Right ventricle myocardium superior (tissue), 1 donor: ENCODE data around the gene F8A1. TPM values are rescaled to one million over a fixed set of nuclear protein-coding genes. Genes with fewer than 3 reads are reported as not detected.
"Not testable (repeated sequence)": the region's sequence is repeated elsewhere in the genome, so short reads cannot be mapped to it uniquely, and the experiment has no call there.

ENCODE experiments used
- ATAC-seq: fragments of 200-7000 bp; cut with Tn5 transposase; one replicate; pipeline ENCODE4 v1.9.1; 2020; ENCODE audit warnings: mild to moderate bottlenecking; ENCODE audit not compliant: poor library complexity
- DNase-seq: peaks from one replicate; pipeline ENCODE4 v3.0.0-alpha.2; 2020
- intact Hi-C: fragments of 100-400 bp; cut with DNase I; formaldehyde crosslinking; loops from one replicate; pipeline ENCODE4 v1.11.2; 2022
- microRNA-seq: library from miRNA; unstranded; fragments of <30 nt; microRNA quantifications from one replicate; pipeline ENCODE4 v1.2.0, GENCODE V29; 2020
- total RNA-seq: library from RNA; stranded (reverse); fragmentation: NEBNext Ultra II Directional; extraction: Animal tissue kit (Norgen Biotek cat#: 25700); gene quantifications from one replicate; pipeline ENCODE4 v1.2.1, GENCODE V29; 2021
- donor health status: DM: no; HTN: yes; CAD: no; lungs with severe emphysema.

Gene F8A1
- total RNA-seq, 1 donor from 2014 or later: 29.6 TPM

DNA sequence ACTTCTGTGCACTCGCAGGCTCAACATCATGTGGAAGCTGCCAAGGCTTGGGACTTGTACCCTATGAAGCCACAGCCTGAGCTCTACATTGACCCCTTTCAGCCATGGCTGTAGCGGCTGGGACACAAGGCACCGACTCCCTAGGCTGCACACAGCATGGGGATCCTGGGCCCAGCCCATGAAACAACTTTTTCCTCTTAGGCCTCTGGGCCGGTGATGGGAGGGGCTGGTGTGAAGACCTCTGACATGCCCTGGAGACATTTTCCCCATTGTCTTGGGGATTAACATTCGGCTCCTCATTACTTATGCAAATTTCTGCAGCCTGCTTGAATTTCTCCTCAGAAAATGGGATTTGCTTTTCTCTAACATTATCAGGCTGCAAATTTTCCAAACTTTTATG, 38.6 kb downstream of the F8A1 start:
- ATAC-seq, intact Hi-C loops, DNase-seq: not testable (repeated sequence)

Small RNAs within 50 kb of the gene (microRNA-seq; reads per million reads assigned to microRNA genes)
- not detected for gene MIR1184-1

Other genes with a start within 250 kb of the F8A1 start
- gene CTAG2, start 232.8 kb upstream of the F8A1 start, total RNA-seq: not detected
- gene GAB3, start 135.3 kb upstream of the F8A1 start, total RNA-seq: 11.9 TPM
- 21.2 TPM for gene DKC1, start 123.5 kb upstream of the F8A1 start, total RNA-seq
- 37.7 TPM for gene MPP1, start 80.9 kb upstream of the F8A1 start, total RNA-seq
- gene SMIM9, start 51.7 kb upstream of the F8A1 start, total RNA-seq: not detected
- 38.9 TPM for gene F8, start 136.4 kb downstream of the F8A1 start, total RNA-seq
- 366 TPM for gene FUNDC2, start 140.5 kb downstream of the F8A1 start, total RNA-seq
- gene CMC4, start 184.8 kb downstream of the F8A1 start, total RNA-seq: 23.3 TPM
- gene MTCP1, start 184.8 kb downstream of the F8A1 start, total RNA-seq: 59.2 TPM
- gene BRCC3, start 185.2 kb downstream of the F8A1 start, total RNA-seq: 18.4 TPM